Tibial nerve (tissue), 4 donors: ENCODE data around the gene SHTN1. TPM values are rescaled to one million over a fixed set of nuclear protein-coding genes. Genes with fewer than 3 reads are reported as not detected.

ENCODE experiments used
- DNase-seq, 2 donors: peaks; one replicate each; pipeline ENCODE4 v3.0.0-alpha.2; 2019; ENCODE audit warnings: low spot score in 2 of 2
- H3K27ac ChIP-seq, 4 donors: fragments of 200-600 bp; sonication (generic) in 3 of 4; one replicate each; pipeline ENCODE4 v1.5.1; 2017 to 2019; ENCODE audit warnings: mild to moderate bottlenecking in 1 of 4
- H3K27me3 ChIP-seq, 2 donors: fragments of 200-600 bp; sonication (generic) in 1 of 2; one replicate each; pipeline versions ENCODE4 v1.5.1 to v1.6.0; 2017 to 2019
- H3K36me3 ChIP-seq, 3 donors: fragments of 200-600 bp; sonication (generic); one replicate each; pipeline ENCODE4 v1.5.1; 2018 to 2019
- H3K4me1 ChIP-seq, 4 donors: fragments of 200-600 bp; sonication (generic) in 3 of 4; one replicate each; pipeline ENCODE4 v1.5.1; 2017 to 2019
- H3K4me3 ChIP-seq, 4 donors: fragments of 200-600 bp; sonication (generic) in 3 of 4; one replicate each; pipeline ENCODE4 v1.5.1; 2017 to 2019; ENCODE audit warnings: mild to moderate bottlenecking in 1 of 4, moderate library complexity in 1 of 4
- H3K9me3 ChIP-seq, 4 donors: fragments of 200-600 bp; sonication (generic) in 3 of 4; one replicate each; pipeline ENCODE4 v1.5.1; 2017 to 2019
- EP300 ChIP-seq, 2 donors: sonication (generic); formaldehyde crosslinking; IDR thresholded peaks; one replicate each; pipeline ENCODE4 v1.6.1; 2017; ENCODE audit warnings: antibody characterized with exemption in 2 of 2, mild to moderate bottlenecking in 1 of 2
- POLR2A ChIP-seq, 2 donors: fragments of 450-650 bp; IDR thresholded peaks; one replicate each; pipeline ENCODE4 v1.6.1; 2017; ENCODE audit warnings: antibody characterized with exemption in 2 of 2, mild to moderate bottlenecking in 2 of 2, moderate library complexity in 2 of 2
- WGBS, 2 donors: methylation state at CpG; one replicate each; pipeline ENCODE4 v1.1.5; 2018; 5-methylcytosine and 5-hydroxymethylcytosine counted together
- total RNA-seq, 4 donors: library from RNA; depleted of rRNA; stranded (reverse); fragments of >200 nt; gene quantifications; one replicate each; pipeline ENCODE4 v1.1.0, GENCODE V29; 2016
- TF ChIP-seq, protein P1 (sequence below), 5 experiments: fragments of 200-600 bp in 3 of 5; fragments of 450-650 bp in 2 of 5; sonication (generic) in 3 of 5; IDR thresholded peaks; one replicate each; pipeline ENCODE4 v1.5.1; 2016 to 2019; ENCODE audit warnings: antibody characterized with exemption in 5 of 5, mild to moderate bottlenecking in 3 of 5, moderate library complexity in 2 of 5

SHTN1 gene
- total RNA-seq, 4 donors from 2014 or later: 9.2 to 16.3 (median 15.4) TPM

DNA sequence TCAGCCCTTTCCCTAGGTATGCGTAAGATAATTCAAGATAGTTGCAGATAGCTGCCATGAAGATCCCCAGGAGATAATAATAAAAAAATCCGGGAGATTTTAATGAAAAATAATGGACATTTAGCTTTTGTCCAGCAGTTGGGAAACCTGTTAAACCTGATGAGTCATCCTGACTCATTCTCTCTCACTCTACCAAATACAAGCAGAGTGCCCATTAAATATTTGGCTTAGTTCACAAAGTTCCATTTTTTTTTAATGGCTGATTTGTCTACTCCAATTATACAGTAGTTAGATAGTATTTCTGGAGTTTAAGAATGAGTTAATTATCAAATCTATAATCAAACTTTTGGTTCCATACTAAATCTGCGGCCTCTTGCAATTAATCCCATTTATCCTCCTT is 2.1 kb upstream of the SHTN1 start:
- TF ChIP-seq EP300 (IDR thresholded peaks at IDR 0.05) (no peak), POLR2A (IDR thresholded peaks at IDR 0.05) (no peak)
- TF ChIP-seq, protein P1, sequence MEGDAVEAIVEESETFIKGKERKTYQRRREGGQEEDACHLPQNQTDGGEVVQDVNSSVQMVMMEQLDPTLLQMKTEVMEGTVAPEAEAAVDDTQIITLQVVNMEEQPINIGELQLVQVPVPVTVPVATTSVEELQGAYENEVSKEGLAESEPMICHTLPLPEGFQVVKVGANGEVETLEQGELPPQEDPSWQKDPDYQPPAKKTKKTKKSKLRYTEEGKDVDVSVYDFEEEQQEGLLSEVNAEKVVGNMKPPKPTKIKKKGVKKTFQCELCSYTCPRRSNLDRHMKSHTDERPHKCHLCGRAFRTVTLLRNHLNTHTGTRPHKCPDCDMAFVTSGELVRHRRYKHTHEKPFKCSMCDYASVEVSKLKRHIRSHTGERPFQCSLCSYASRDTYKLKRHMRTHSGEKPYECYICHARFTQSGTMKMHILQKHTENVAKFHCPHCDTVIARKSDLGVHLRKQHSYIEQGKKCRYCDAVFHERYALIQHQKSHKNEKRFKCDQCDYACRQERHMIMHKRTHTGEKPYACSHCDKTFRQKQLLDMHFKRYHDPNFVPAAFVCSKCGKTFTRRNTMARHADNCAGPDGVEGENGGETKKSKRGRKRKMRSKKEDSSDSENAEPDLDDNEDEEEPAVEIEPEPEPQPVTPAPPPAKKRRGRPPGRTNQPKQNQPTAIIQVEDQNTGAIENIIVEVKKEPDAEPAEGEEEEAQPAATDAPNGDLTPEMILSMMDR (IDR thresholded peaks at IDR 0.05): no peak
- H3K36me3 ChIP-seq: no peaks in the 10 kb centered on the region
- no peaks in the 10 kb centered on the region for H3K9me3 ChIP-seq
- DNase-seq: no peak
- H3K4me1 ChIP-seq: peaks cover 0 to 12% (median 0%) of the 10 kb centered on the region in 4 donors
- H3K27me3 ChIP-seq: no peaks in the 10 kb centered on the region
- WGBS, 2 donors: 90% methylated on average over 3 of the region's 3 CpGs
- H3K27ac ChIP-seq: no peak overlapping the region
- H3K4me3 ChIP-seq: no peak overlapping the region

DNA sequence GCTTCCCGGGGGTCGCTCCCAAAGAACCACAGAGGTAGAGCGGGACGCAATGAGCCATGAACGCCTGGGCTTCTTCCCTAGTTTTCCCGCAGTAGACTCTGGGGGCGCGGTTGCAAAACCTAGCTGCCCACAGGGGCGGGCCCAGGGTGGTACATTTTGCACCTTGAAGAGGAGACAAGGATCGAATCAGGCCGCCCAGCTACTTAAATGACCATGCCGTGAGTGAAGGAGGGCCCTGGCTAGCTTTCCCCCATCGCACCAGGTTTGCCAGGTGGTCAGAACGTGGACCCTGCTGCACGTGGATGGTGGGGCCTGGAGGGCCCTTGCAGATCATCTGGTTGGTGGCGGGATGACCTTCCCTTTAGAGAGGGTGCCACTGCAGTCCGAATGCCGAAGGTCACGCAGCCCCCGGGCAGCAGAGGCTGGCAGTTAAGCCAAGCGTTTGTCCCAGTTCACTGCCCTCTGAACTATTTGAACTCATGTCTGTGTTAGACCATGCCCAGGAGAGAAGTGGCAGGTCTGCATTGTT is 604 bp upstream of the SHTN1 start:
- Histone ChIP-seq H3K36me3 (no peaks in the 10 kb centered on the region), H3K9me3 (no peaks in the 10 kb centered on the region), H3K4me3 (peak overlapping the region; percentile 54 to 82 (median 68)), H3K27ac (peak overlapping the region in 3 of 4 donors; percentile 42 to 76 (median 75)), H3K4me1 (peaks cover 0 to 12% (median 0%) of the 10 kb centered on the region in 4 donors), H3K27me3 (no peaks in the 10 kb centered on the region)
- WGBS, 2 donors: 9 to 14% methylated on average over 14 to 21 of the region's 21 CpGs
- DNase-seq: no peak
- TF ChIP-seq EP300 (IDR thresholded peaks at IDR 0.05) (no peak), POLR2A (IDR thresholded peaks at IDR 0.05) (no peak)
- TF ChIP-seq, protein P1 (IDR thresholded peaks at IDR 0.05): no peak

DNA sequence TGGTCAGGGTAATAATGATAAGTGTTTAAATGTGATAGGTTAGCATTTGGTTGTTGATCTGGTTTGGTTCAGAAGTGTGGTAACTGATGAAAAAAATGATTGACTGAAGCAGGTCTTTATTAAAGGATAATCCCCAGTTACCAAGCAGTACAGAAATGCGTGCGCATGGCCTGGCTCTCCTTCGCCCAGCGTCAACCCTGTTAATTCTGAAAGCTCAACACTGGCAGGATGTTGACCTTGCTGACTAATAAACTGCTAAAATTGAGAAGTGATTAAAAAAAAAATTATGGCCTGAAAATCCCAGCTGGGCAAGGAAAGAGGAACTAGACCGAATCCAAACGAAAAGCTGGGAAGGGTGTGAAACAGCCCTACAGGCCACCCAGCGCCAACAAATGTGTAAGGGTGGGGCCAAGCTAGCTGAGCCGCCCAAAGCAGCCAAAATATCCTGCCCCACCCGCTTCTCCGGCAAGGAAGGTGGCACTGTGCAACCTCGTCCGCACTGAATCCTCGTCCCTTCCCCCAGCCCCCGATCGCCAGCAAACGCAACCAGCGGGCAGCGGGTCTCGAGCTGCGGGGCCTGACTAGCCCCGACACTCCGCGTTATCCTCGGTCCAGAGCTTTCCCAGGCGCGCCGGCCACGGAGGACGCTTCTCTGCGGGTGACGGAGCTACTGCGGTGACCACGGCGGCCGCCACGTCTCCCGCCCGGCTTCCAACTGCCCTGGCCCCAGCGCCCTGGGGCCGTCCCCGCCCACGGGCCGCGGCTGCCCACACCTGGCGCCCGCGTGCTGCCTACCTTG is 561 bp downstream of the SHTN1 start:
- TF ChIP-seq EP300 (IDR thresholded peaks at IDR 0.05): no peak
- TF ChIP-seq, protein P1 (IDR thresholded peaks at IDR 0.05): no peak
- no peak for TF ChIP-seq POLR2A (IDR thresholded peaks at IDR 0.05)
- Histone ChIP-seq H3K4me1 (peaks cover 0 to 12% (median 0%) of the 10 kb centered on the region in 4 donors), H3K27ac (peak overlapping the region; percentile 5 to 76 (median 58)), H3K36me3 (no peaks in the 10 kb centered on the region), H3K4me3 (peak overlapping the region; percentile 54 to 82 (median 68)), H3K9me3 (no peaks in the 10 kb centered on the region), H3K27me3 (no peaks in the 10 kb centered on the region)
- DNase-seq: no peak
- WGBS, 2 donors: 8 to 12% methylated on average over 29 to 47 of the region's 47 CpGs

DNA sequence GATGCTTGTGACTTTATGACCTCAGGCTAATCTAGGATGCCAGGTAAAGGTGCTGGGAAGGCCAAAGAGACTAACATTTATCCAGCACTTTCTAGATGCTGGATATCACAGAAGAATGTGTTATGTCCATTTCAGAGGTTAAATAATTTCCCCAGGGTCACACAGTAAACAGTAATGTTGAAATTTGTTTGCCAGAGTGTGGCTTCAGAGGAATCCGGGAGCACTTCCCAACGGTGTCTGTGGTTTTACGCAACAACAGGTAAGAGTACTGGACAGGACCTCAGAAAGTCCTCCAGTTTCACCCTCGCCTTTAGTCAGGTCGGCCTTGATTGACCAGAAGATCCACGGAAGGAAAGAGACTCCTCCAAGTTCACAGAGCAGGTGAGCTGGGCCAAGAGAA is 1.7 kb downstream of the SHTN1 start:
- 91 to 93% methylated on average over 6 of the region's 6 CpGs for WGBS, 2 donors
- Histone ChIP-seq H3K36me3 (no peaks in the 10 kb centered on the region), H3K4me1 (peaks cover 0 to 12% (median 0%) of the 10 kb centered on the region in 4 donors), H3K9me3 (no peaks in the 10 kb centered on the region), H3K27me3 (no peaks in the 10 kb centered on the region), H3K4me3 (no peak overlapping the region), H3K27ac (no peak overlapping the region)
- TF ChIP-seq POLR2A (IDR thresholded peaks at IDR 0.05) (no peak), EP300 (IDR thresholded peaks at IDR 0.05) (no peak)
- TF ChIP-seq, protein P1 (IDR thresholded peaks at IDR 0.05): no peak
- no peak for DNase-seq

DNA sequence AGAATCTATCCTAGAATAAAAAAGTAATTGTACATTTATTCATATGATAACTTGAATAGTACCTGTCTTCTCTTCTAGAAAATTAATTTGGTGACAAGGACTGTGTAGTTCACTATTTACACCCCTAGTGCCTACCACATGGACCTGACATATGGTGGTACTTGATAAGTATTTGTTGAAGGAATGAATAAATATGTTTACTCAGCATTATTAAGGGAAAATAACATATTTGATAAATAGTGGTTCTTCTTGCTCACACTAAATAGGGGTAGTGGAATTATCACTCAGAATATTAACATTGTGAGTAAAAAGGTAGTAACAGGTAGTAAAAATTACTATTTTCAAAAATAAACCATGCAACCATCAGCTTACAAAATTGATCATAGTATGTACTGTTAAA is 2.8 kb downstream of the SHTN1 start:
- no peak overlapping the region for H3K27ac ChIP-seq
- DNase-seq: no peak
- no peaks in the 10 kb centered on the region for H3K27me3 ChIP-seq
- TF ChIP-seq POLR2A (IDR thresholded peaks at IDR 0.05): no peak
- TF ChIP-seq, protein P1 (IDR thresholded peaks at IDR 0.05): no peak
- no peak for TF ChIP-seq EP300 (IDR thresholded peaks at IDR 0.05)
- H3K4me1 ChIP-seq: peaks cover 0 to 12% (median 0%) of the 10 kb centered on the region in 4 donors
- no peaks in the 10 kb centered on the region for H3K9me3 ChIP-seq
- H3K4me3 ChIP-seq: no peak overlapping the region
- no peaks in the 10 kb centered on the region for H3K36me3 ChIP-seq
